K562 (cell line): ENCODE data around the gene IL20RA. TPM values are rescaled to one million over a fixed set of nuclear protein-coding genes. Genes with fewer than 3 reads are reported as not detected.

Experiments
- ATAC-seq: fragments of 200-7000 bp; cut with Tn5 transposase; 3 replicates; pipeline ENCODE4 v1.9.1; 2020; ENCODE audit warnings: moderate library complexity
- BruUV-seq: library from RNA; stranded (reverse); fragments of 400-500 nt; replicated peaks from 2 replicates; lab custom pipeline; 2021; lab: Mats Ljungman, UMichigan
- CTCF ChIA-PET: fragments of 300-600 bp; formaldehyde crosslinking; extraction: SDS; loops from one replicate; lab custom pipeline; 2021; ENCODE audit warnings: low intra/inter-chr PET ratio; lab: Yijun Ruan, JAX
- POLR2A ChIA-PET: fragments of 300-600, 350-650 bp; sonication (Branson Sonifier 250); formaldehyde crosslinking; extraction: SDS; loops from one replicate; lab custom pipeline; 2021; ENCODE audit warnings: antibody characterized with exemption, inconsistent platforms; lab: Yijun Ruan, JAX
- DNase-seq, 4 experiments: peaks; one replicate each; pipeline versions ENCODE4 v3.0.0 to v3.0.0-alpha.2; 2011 to 2018; ENCODE audit warnings: low spot score in 3 of 4, mixed read lengths in 3 of 4; ENCODE audit errors: extremely low read depth in 1 of 4
- FAIRE-seq: peaks from 2 replicates; lab custom pipeline; 2011; peaks lifted over from hg19 to GRCh38; lab: Jason Lieb, UNC
- H2AFZ ChIP-seq: 2 replicates; pipeline ENCODE4 v1.6.0; 2011; ENCODE audit warnings: low read depth, low read length, control low read depth, inconsistent platforms
- H3K27ac ChIP-seq: fragments of 200-600 bp; 3 replicates; pipeline ENCODE4 v1.8.0; 2011; ENCODE audit warnings: low read depth, mild to moderate bottlenecking, control low read depth, inconsistent platforms, low read length, moderate library complexity, mixed read lengths; ENCODE audit errors: extremely low read depth
- H3K27me3 ChIP-seq, 2 experiments: fragments of 300-600 bp in 1 of 2; 2 replicates in 1 of 2; 3 replicates in 1 of 2; pipeline versions ENCODE4 v1.6.0 to v1.8.0; 2011; ENCODE audit warnings: inconsistent platforms in 2 of 2, low read length in 2 of 2, mild to moderate bottlenecking in 1 of 2, mixed read lengths in 1 of 2, moderate library complexity in 1 of 2; ENCODE audit not compliant: control insufficient read depth in 2 of 2, insufficient read depth in 2 of 2
- H3K36me3 ChIP-seq: fragments of 300-600 bp; 3 replicates; pipeline ENCODE4 v1.8.0; 2011; ENCODE audit warnings: mild to moderate bottlenecking, low read length, inconsistent platforms; ENCODE audit not compliant: control insufficient read depth, insufficient read depth
- H3K4me1 ChIP-seq, 2 experiments: fragments of 200-600 bp in 1 of 2; replicated peaks in 1 of 2; 2 replicates in 1 of 2; 3 replicates in 1 of 2; pipeline versions ENCODE4 v1.5.1 to v1.8.0; 2011; ENCODE audit warnings: inconsistent platforms in 2 of 2, low read length in 2 of 2, mild to moderate bottlenecking in 1 of 2, mixed read lengths in 1 of 2, moderate library complexity in 1 of 2; ENCODE audit not compliant: control insufficient read depth in 2 of 2, insufficient read depth in 2 of 2
- H3K4me2 ChIP-seq: 2 replicates; pipeline ENCODE4 v1.6.1; 2011; ENCODE audit warnings: low read length, control low read depth, inconsistent platforms, mixed read lengths; ENCODE audit not compliant: insufficient read depth
- H3K4me3 ChIP-seq: fragments of 200-600 bp; sonication (generic), shearing (Covaris generic); 2 replicates; pipeline ENCODE4 v1.5.1; 2016; ENCODE audit warnings: control low read depth, inconsistent platforms
- H3K79me2 ChIP-seq: fragments of 200-600 bp; 3 replicates; pipeline ENCODE4 v1.8.0; 2011; ENCODE audit warnings: low read length, inconsistent platforms; ENCODE audit not compliant: control insufficient read depth, insufficient read depth
- H3K9ac ChIP-seq, 2 experiments: 2 replicates each; pipeline versions ENCODE4 v1.6.0 to v1.6.1; 2011; ENCODE audit warnings: low read depth in 2 of 2, low read length in 2 of 2, control low read depth in 1 of 2, inconsistent platforms in 1 of 2, mild to moderate bottlenecking in 1 of 2, mixed read lengths in 1 of 2; ENCODE audit not compliant: insufficient read depth in 1 of 2
- H3K9me1 ChIP-seq: one replicate; pipeline ENCODE4 v1.6.0; 2011; ENCODE audit warnings: inconsistent platforms, mild to moderate bottlenecking, low read length, moderate library complexity; ENCODE audit not compliant: control insufficient read depth, insufficient read depth
- H3K9me3 ChIP-seq: replicated peaks from 2 replicates; pipeline ENCODE4 v1.5.1; 2011; ENCODE audit warnings: low read depth, low read length, inconsistent platforms; ENCODE audit not compliant: control insufficient read depth, insufficient read depth
- H4K20me1 ChIP-seq: replicated peaks from 2 replicates; pipeline ENCODE4 v1.6.1; 2011; ENCODE audit warnings: low read length, inconsistent platforms, mixed read lengths; ENCODE audit not compliant: control insufficient read depth, insufficient read depth
- ATF7 ChIP-seq: fragments of 450-650 bp; IDR thresholded peaks from 2 replicates; pipeline ENCODE4 v1.7.1; 2014; ENCODE audit warnings: mild to moderate bottlenecking, moderate library complexity
- CBX3 ChIP-seq, 2 experiments: IDR thresholded peaks; 1 replicate in 1 of 2; 2 replicates in 1 of 2; pipeline ENCODE4 v1.6.1; 2012; ENCODE audit warnings: inconsistent platforms in 2 of 2, low read length in 2 of 2, borderline replicate concordance in 1 of 2, control low read depth in 1 of 2
- GATA2 ChIP-seq: sonication (generic); formaldehyde crosslinking; IDR thresholded peaks from 2 replicates; pipeline ENCODE4 v1.4.0; 2020; ENCODE audit warnings: mild to moderate bottlenecking, missing genetic modification reagents
- HDAC2 ChIP-seq: fragments of 450-650 bp; IDR thresholded peaks from 2 replicates; pipeline ENCODE4 v1.6.1; 2016; ENCODE audit warnings: mild to moderate bottlenecking
- HLTF ChIP-seq: fragments of 450-650 bp; IDR thresholded peaks from 2 replicates; pipeline ENCODE4 v1.6.1; 2016
- HNRNPK ChIP-seq: fragments of 200-400 bp; formaldehyde crosslinking; IDR thresholded peaks from one replicate; pipeline ENCODE4 v1.6.1; 2018; ENCODE audit warnings: mild to moderate bottlenecking, low read depth, low read length; ENCODE audit not compliant: poor library complexity, severe bottlenecking
- KAT2B ChIP-seq: IDR thresholded peaks from one replicate; pipeline ENCODE4 v1.6.1; 2012; ENCODE audit warnings: low read depth, mild to moderate bottlenecking, control low read depth, inconsistent platforms, low read length, moderate library complexity
- KDM4B ChIP-seq, 2 experiments: fragments of 450-650 bp in 1 of 2; sonication (generic) in 1 of 2; IDR thresholded peaks; 2 replicates each; pipeline ENCODE4 v1.6.1; 2016 to 2017; ENCODE audit warnings: borderline replicate concordance in 2 of 2, antibody characterized with exemption in 1 of 2, low read depth in 1 of 2, mild to moderate bottlenecking in 1 of 2
- MAFG ChIP-seq: fragments of 450-650 bp; conservative IDR thresholded peaks from 2 replicates; pipeline ENCODE4 v1.6.1; 2016; ENCODE audit warnings: missing genetic modification characterization, missing compliant biosample characterization
- NEUROD1 ChIP-seq: fragments of 150-350 bp; IDR thresholded peaks from 2 replicates; pipeline ENCODE4 v1.6.1; 2014; ENCODE audit warnings: borderline replicate concordance, low read length, low read depth; ENCODE audit not compliant: partially characterized antibody
- POLR3G ChIP-seq: IDR thresholded peaks from 2 replicates; pipeline ENCODE4 v1.6.1; 2011; ENCODE audit not compliant: insufficient read length, insufficient replicate concordance; ENCODE audit errors: extremely low read depth
- RBM25 ChIP-seq: fragments of 200-400 bp; formaldehyde crosslinking; IDR thresholded peaks from 2 replicates; pipeline ENCODE4 v1.6.1; 2018; ENCODE audit warnings: low read length, low read depth, moderate library complexity; ENCODE audit not compliant: severe bottlenecking
- SMARCC2 ChIP-seq: fragments of 450-650 bp; IDR thresholded peaks from 2 replicates; pipeline ENCODE4 v1.6.1; 2017; ENCODE audit warnings: antibody characterized with exemption, moderate library complexity, mild to moderate bottlenecking, low read depth
- TCF3 ChIP-seq: sonication (generic); formaldehyde crosslinking; IDR thresholded peaks from 2 replicates; pipeline ENCODE4 v1.4.0; 2020; ENCODE audit warnings: mild to moderate bottlenecking, missing genetic modification reagents
- TFAM ChIP-seq: fragments of 250-450 bp; sonication (Bioruptor Pico); conservative IDR thresholded peaks from 2 replicates; pipeline ENCODE4 v1.5.0; 2021; ENCODE audit warnings: mild to moderate bottlenecking, moderate library complexity
- U2AF1 ChIP-seq: fragments of 200-400 bp; formaldehyde crosslinking; optimal IDR thresholded peaks from 2 replicates; pipeline ENCODE3; 2017; ENCODE audit warnings: mild to moderate bottlenecking, low read depth, low read length, moderate library complexity
- ZNF584 ChIP-seq: fragments of 200-800 bp; sonication (Bioruptor generic); IDR thresholded peaks from 2 replicates; pipeline ENCODE4 v1.6.1; 2016; ENCODE audit warnings: low read depth, mild to moderate bottlenecking, missing genetic modification characterization, missing compliant biosample characterization
- WGBS: fragments of 100-300 bp; shearing (Covaris generic); methylation state at CpG from one replicate; pipeline ENCODE4 v1.1.6; 2016; ENCODE audit warnings: low coverage, mixed read lengths; ENCODE audit not compliant: insufficient coverage; ENCODE audit errors: missing lambda C conversion rate; 5-methylcytosine and 5-hydroxymethylcytosine counted together
- in situ Hi-C: fragments of 300-500 bp; cut with MboI; formaldehyde crosslinking; loops from 4 replicates; pipeline ENCODE4 v1.15.0; 2018; ENCODE audit warnings: inconsistent platforms, mixed read lengths
- intact Hi-C: fragments of 100-400 bp; cut with micrococcal nuclease; formaldehyde crosslinking; loops from 2 replicates; pipeline ENCODE4 v1.14.2; 2022
- polyA plus RNA-seq, 8 experiments: library from polyadenylated mRNA; depleted of rRNA in 4 of 8; stranded (reverse) in 5 of 8; unstranded in 3 of 8; fragments of >200 nt; fragmentation: Nextera tagmentation in 2 of 8; fragmentation: Illumina TruSeq in 1 of 8; extraction: Ambion mirVana in 2 of 8; extraction: Trizol in 1 of 8; gene quantifications; 2 replicates each; pipeline versions ENCODE4 v1.2.1 to v1.2.3, GENCODE V29; 2011 to 2014; ENCODE audit warnings: inconsistent platforms in 1 of 8, missing spikeins in 1 of 8
- total RNA-seq, 7 experiments: library from RNA; depleted of rRNA in 6 of 7; stranded (reverse); fragments of >200 nt in 6 of 7; fragmentation: Illumina TruSeq in 2 of 7; extraction: Trizol in 2 of 7; gene quantifications; 2 replicates each; pipeline versions ENCODE4 v1.2.1 to v1.2.3, GENCODE V29; 2011 to 2021; ENCODE audit warnings: low replicate concordance in 1 of 7
- TF ChIP-seq, protein P1 (sequence below): fragments of 250-450 bp; sonication (Bioruptor Pico); IDR thresholded peaks from 2 replicates; pipeline ENCODE4 v1.5.1; 2021; ENCODE audit warnings: mild to moderate bottlenecking
- TF ChIP-seq, protein P2 (sequence below): fragments of 250-450 bp; sonication (Bioruptor Pico); IDR thresholded peaks from 2 replicates; pipeline ENCODE4 v1.5.0; 2021

The IL20RA gene
- total and polyA plus RNA-seq, 9 of the 15 experiments (the other 6 are each of a cell fraction or from before 2014, with no cell fraction given): not detected

DNA sequence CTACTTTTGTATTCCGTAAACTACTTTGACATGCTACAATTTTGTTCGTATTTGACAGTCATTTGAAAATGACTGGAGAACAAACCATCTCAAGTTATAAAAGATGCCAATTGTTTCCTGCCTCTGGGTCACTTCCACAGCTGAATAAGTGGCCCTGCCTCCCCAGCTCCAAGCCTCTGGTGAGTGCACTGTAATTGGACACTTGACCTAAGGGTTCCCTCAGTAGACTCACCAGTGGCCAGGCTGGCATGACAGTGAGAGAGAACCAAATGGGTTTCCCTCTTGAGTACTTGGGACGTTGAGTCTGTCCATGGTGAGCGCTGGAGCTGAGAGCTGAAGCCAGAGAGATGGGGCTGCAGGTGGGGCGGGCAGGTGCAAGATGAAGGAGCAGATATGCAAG is 65.6 kb downstream of the IL20RA start (continued):
- TF ChIP-seq U2AF1 (no peak), ATF7 (no peak), HDAC2 (no peak), ZNF584 (no peak), HNRNPK (no peak), TFAM (CRISPR knock-in tag) (no peak), GATA2 (CRISPR knock-in tag) (no peak)
- TF ChIP-seq, protein P1, sequence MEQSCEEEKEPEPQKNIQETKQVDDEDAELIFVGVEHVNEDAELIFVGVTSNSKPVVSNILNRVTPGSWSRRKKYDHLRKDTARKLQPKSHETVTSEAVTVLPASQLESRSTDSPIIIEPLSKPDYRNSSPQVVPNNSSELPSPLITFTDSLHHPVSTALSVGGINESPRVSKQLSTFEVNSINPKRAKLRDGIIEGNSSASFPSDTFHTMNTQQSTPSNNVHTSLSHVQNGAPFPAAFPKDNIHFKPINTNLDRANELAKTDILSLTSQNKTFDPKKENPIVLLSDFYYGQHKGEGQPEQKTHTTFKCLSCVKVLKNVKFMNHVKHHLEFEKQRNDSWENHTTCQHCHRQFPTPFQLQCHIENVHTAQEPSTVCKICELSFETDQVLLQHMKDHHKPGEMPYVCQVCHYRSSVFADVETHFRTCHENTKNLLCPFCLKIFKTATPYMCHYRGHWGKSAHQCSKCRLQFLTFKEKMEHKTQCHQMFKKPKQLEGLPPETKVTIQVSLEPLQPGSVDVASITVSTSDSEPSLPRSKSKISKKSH (CRISPR knock-in tag): no peak

DNA sequence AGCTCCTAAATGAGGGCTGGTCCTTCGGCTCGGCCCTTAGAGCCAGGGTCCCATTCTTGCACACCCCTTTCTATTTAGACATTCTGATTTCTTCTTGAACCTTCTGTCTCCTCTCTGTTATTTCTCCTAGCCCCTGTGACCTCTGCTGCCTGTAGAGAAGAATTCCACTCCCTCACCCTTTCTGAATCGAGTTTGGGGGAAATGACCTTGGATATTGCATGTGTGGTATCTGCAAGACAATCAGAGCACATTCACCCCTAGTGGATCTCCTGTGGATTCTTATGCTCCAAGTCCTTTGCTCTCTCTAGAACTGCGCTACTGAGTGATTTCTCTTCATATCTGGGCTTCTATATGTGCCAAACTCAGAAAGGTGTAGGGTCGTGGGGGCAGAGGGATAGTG is 67.7 kb downstream of the IL20RA start:
- Histone ChIP-seq H3K36me3 (no peaks in the 10 kb centered on the region), H3K9ac (no peak overlapping the region), H3K4me1 (no peaks in the 10 kb centered on the region), H3K4me3 (no peak overlapping the region), H3K27me3 (peaks cover 0 to 8% of the 10 kb centered on the region in 2 experiments; a peak in 1 of 5 replicates), H2AFZ (no peak overlapping the region), H3K4me2 (no peak overlapping the region), H3K27ac (no peak overlapping the region), H3K9me3 (no peaks in the 10 kb centered on the region), H3K79me2 (no peaks in the 10 kb centered on the region), H4K20me1 (no peaks in the 10 kb centered on the region), H3K9me1 (no peaks in the 10 kb centered on the region)
- no peak for FAIRE-seq
- no peak for DNase-seq
- in situ Hi-C loops: no loop called here
- POLR2A ChIA-PET: no interaction called here
- no TSS peak for BruUV-seq
- ATAC-seq: no peak
- 4% methylated on average over 5 of the region's 5 CpGs for WGBS
- intact Hi-C loops: no loop called here
- CTCF ChIA-PET: no interaction called here
- TF ChIP-seq, protein P1 (CRISPR knock-in tag): no peak
- TF ChIP-seq HLTF (no peak), RBM25 (no peak), NEUROD1 (no peak), POLR3G (no peak), KAT2B (no peak), SMARCC2 (no peak), KDM4B (IDR thresholded peaks at IDR 0.05; ENCODE audit: borderline replicate concordance in 2 of 2, low read depth in 1 of 2) (no peak), TCF3 (CRISPR knock-in tag) (no peak), MAFG (tag) (no peak), CBX3 (IDR thresholded peaks at IDR 0.05; ENCODE audit: borderline replicate concordance in 1 of 2, low read length in 2 of 2) (no peak)
- TF ChIP-seq, protein P2, sequence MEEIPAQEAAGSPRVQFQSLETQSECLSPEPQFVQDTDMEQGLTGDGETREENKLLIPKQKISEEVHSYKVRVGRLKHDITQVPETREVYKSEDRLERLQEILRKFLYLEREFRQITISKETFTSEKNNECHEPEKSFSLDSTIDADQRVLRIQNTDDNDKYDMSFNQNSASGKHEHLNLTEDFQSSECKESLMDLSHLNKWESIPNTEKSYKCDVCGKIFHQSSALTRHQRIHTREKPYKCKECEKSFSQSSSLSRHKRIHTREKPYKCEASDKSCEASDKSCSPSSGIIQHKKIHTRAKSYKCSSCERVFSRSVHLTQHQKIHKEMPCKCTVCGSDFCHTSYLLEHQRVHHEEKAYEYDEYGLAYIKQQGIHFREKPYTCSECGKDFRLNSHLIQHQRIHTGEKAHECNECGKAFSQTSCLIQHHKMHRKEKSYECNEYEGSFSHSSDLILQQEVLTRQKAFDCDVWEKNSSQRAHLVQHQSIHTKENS (CRISPR knock-in tag): no peak
